IPS DF 19.7 (cell line): ENCODE measurements around the gene NOS2.
A peak's percentile ranks its signal among the peaks of the same experiment; 100 is the strongest.
"Not testable (repeated sequence)": the region's sequence is repeated elsewhere in the genome, so short reads cannot be mapped to it uniquely, and the experiment has no call there.

Experiments
- DNase-seq: peaks from one replicate; pipeline ENCODE4 v3.0.0-alpha.2; 2013; ENCODE audit warnings: low read depth, low spot score

The NOS2 gene

GRCh38 chr17:27788919-27789318 is 11.4 kb downstream of the NOS2 start:
- no peak for DNase-seq

DNA sequence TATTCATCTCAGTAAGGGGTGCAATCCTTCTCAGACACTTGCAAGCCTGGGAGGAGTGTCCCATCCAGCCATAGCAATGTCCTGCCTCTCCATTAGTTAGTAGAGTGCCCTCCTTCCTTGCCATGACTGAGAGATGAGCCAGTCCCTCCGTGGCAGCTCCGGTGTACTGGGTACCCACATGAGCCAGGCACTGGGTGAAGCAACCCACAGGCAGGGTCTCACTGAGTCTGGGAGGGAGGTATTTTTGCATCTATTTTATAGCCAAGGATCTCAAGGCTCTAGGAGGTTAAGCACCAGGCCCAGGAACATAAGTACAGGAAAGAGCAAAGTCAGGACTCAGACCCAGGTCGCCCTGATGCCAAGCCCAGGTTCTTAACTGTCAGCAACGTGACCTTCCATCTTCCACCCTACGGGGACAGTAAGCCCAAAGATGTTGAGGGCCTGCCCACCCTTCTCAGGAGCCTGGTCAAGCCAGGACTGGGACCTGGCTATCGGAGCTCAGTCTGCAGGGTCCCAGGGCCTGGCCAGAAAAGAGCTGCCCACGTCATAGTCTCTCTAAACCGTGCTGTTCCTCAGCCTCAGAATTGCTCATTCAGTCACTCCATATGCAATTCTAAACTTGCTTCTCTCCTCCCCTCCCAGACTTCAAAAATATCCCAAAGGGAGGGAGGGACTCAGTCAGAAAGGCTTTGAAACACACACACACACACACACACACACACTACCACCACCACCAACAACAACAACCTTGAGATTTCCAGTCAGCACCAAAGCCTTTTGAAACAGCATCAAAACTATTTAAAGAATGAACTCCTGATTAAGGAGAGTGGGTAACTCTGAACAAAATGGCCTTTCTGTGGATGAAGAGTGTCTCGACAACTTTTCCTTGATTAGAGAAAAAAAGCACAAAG is 16.6 kb downstream of the NOS2 start:
- DNase-seq: no peak

DNA sequence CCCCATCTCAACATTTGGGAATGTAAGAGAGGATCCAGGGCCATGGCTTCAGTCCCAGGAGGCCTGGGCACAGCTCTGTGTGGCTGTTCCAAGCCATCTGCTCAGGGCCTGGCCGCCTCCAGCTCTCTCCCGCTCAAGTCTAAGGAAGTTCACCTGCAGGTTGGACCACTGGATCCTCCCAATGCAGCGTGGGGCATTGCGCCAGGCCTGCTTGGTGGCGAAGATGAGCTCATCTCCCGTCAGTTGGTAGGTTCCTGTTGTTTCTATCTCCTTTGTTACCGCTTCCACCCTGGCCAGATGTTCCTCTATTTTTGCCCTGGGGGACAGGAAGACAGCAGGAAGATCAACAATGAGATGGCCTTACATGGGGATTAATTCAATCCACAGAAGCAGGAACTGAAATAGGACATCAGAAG is 17.5 kb downstream of the NOS2 start:
- DNase-seq: no peak

- no peak for DNase-seq
Measured at GRCh38 chr17:27780828-27781404, 19.4 kb downstream of the NOS2 start.

DNA sequence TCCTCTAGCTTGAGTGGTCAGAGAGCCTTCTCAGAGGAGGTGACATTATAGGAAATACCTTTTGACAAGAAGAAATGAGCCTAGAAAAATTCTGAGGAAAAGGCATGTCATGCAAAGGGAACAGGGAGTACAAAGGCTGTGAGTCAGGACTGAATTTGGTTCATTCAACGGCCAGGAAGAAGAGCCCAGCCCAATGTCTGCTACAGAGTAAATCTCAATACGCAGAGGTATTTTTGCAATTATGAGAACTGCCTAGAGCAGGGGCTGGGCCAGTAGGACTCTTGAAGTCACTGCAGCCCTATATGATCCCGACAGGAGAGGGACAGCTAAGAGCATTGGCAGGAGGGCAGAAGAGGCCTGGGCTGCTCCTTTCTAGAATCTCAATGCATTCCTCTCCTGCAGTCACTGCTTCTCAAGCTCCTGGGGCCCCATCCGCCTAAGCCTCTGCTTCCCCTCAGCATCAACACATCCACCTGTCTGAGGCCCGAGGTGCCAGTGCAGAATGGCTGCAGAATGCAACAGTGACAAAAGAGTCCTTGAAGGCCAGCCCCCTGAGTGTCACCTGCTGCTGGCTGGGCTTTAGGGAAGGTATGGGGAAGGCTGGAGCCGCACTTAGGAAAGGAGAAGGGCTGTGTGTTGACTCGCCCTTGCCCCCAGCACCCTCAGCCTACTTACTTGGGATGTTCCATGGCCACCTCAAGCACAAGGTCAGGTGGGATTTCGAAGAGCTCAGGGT is 20.1 kb downstream of the NOS2 start:
- DNase-seq: no peak

GRCh38 chr17:27778183-27778582 is 22.1 kb downstream of the NOS2 start:
- no peak for DNase-seq

DNA sequence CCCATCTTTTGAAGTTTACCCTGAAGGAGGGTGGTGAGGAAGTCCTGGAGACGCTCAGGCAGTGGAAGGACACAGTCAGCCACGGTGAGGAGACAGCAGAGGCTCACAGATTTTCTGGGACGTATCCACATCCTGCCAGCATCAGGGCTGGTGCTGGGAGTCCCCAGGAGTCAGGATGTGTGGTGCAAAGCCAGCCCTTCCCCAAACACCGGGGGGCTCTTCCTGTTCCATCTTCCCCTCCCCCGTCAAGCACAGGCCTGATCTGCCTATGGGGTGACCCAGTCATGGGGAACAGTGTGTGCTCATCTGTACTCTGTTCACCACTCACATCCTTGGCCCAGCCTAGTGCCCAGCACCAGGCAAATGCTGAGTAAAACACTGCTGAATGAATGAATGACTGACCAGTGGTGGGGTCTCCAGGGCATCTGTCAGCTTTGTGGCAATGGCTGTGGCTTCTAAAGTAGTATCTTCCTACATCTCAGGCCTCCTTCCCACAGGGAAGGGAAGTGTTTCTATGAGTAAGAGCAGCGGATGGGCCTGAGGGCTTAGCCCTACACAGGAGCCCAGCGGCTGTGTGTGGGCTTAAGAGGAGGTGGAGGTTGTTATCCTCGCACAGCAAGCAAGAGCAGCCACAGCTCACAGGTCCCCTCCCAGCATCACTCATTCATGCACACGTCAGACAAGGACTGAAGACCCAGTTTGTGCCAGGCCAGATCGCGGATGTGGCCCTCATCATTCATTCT is 23.3 kb downstream of the NOS2 start:
- no peak for DNase-seq

DNA sequence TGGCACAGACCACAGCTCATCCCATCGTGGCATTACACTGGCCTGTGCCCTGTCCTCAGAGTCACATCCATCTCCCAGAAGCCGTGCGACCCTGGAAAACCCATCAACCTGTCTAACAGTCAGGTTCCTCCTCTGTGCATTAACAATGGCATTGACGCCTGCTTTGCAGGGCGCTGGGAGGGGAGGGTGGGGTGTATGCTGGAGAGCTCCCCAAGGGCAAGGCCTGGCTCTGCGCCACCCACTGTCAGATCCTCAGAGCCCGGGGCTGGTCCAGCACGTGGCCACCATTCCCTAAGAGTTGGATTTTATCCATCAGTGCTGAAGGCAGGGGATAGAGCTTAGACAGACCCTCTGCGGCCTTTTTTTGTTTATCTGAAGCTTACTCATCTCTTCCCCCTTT is 28.7 kb downstream of the NOS2 start:
- no peak for DNase-seq

DNA sequence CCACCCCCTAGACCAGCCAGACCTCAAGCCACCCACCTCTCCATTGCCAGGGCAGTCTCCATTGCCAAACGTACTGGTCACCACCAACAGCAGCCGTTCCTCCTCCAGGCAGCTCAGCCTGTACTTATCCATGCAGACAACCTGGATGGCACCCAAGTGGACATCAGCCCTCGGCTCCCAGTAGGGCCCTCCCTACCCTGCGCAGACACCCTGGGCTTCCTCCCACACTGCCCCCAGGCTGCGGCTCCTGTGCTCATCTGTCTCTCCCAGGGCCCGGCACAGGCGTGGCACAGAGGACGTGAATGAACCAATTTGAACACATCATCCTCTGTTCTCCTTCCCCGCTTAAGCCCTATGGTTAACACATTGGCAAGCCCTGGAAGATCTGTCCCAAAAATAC is 29.5 kb downstream of the NOS2 start:
- no peak for DNase-seq

GRCh38 chr17:27768858-27769410 is 31.4 kb downstream of the NOS2 start:
- DNase-seq: no peak

- DNase-seq: no peak
Measured at GRCh38 chr17:27766438-27766837, 33.9 kb downstream of the NOS2 start.

DNA sequence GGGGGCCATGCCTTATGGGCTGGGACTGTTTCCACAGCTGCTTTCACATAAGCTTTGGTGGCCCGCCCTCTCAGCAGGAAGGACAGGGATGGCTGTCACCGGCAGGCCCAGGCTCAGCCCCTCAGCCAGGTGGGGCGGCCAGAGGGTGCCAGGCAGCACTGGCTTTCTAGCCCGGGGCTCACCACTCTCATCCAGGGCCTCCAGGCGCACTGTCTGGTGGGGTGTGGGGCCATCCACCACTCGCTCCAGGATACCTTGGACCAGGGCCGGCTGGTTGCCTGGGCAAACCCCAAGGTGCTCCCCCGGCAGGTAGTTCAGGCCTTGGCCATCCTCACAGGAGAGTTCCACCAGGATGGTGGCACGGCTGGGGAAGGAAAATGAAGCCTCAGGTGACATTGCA is 35.0 kb downstream of the NOS2 start:
- DNase-seq: no peak

- no peak for DNase-seq
Measured at GRCh38 chr17:27764589-27764988, 35.7 kb downstream of the NOS2 start.

GRCh38 chr17:27762527-27763305 is 37.6 kb downstream of the NOS2 start:
- DNase-seq: no peak

DNA sequence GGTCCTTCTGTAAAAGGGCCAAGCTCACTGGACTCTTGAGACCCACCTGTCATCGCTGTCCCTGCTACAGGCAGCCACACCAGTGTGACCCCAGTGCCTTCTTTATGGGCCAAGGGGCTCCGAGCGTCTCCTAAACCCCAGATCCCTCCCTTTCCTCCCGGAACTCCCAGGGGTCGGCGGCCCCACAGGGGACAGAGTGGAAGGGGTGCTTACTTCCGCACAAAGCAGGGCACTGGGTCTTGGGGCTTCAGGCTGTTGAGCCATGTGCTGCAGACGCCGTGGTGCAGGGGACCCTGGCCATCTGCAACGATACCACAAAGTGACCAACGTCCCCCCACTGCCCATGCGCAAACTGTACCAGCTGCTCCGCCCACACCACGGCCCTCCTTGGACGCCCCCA is 39.4 kb downstream of the NOS2 start:
- not testable (repeated sequence) for DNase-seq

GRCh38 chr17:27760069-27760885 is 40.1 kb downstream of the NOS2 start:
- DNase-seq: peak; percentile 20

GRCh38 chr17:27759528-27759927 is 40.8 kb downstream of the NOS2 start:
- DNase-seq: no peak

DNA sequence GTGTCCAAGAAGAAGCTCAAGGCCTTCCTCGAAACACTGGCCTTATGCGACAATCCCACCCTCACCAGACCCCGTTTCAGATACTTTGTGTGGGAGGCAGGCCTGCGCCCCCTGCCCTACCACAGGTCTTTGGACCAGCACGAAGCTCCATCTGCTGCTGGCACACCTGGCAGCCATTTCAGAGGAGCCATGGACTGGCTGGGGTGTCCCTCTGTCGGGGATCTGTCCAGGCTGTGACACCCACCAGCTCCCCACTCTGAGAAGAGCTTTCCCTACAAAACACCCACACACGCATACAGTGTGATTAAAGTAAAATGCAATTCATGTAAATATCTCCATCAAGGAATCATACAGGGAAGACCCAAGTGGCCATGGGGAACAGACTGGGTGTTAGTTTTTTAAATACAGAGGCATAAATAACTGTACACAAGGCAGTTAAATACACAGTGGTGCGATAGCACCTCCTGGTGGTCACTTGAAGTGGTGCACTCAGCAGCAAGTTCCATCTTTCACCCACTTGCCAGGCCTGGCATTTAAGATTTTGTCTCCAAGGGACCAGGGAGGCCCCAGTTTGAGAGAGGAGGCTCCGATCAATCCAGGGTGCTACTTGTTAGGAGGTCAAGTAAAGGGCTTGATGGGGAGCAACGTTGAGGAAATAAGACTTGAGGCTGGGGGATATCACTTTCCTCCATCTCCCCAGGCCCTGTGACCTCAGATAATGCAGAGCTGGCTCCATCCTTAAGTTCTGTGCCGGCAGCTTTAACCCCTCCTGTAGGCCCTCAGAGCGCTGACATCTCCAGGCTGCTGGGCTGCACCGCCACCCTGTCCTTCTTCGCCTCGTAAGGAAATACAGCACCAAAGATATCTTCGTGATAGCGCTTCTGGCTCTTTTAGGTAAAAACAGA is 43.6 kb downstream of the NOS2 start:
- DNase-seq: no peak
